K562 (cell line): ENCODE results near the gene GALP. TPM values are rescaled to one million over a fixed set of nuclear protein-coding genes. Genes with fewer than 3 reads are reported as not detected.

Experiments
- BMI1 ChIP-seq: fragments of 150-350 bp; IDR thresholded peaks from 2 replicates; pipeline ENCODE4 v1.6.1; 2014; ENCODE audit warnings: low read length
- CBFA2T3 ChIP-seq: fragments of 450-650 bp; IDR thresholded peaks from 2 replicates; pipeline ENCODE4 v1.6.1; 2017
- CBFB ChIP-seq: sonication (generic); formaldehyde crosslinking; IDR thresholded peaks from 2 replicates; pipeline ENCODE4 v1.4.0; 2020; ENCODE audit warnings: mild to moderate bottlenecking, missing genetic modification reagents
- CEBPG ChIP-seq, 3 experiments: fragments of 200-800 bp in 1 of 3; sonication (Bioruptor generic) in 1 of 3; sonication (generic) in 1 of 3; formaldehyde crosslinking in 1 of 3; IDR thresholded peaks in 2 of 3; conservative IDR thresholded peaks in 1 of 3; 2 replicates each; pipeline versions ENCODE4 v1.6.1 to v1.8.0; 2016 to 2022; ENCODE audit warnings: missing compliant biosample characterization in 2 of 3, missing genetic modification characterization in 2 of 3, mild to moderate bottlenecking in 1 of 3, missing genetic modification reagents in 1 of 3
- CHD4 ChIP-seq: fragments of 200-600 bp; sonication (generic); IDR thresholded peaks from 3 replicates; pipeline ENCODE4 v1.6.1; 2012; ENCODE audit warnings: low read depth, mild to moderate bottlenecking, mixed read lengths, low read length, inconsistent platforms; ENCODE audit not compliant: insufficient read depth, insufficient replicate concordance, poor library complexity, severe bottlenecking
- DPF2 ChIP-seq: fragments of 450-650 bp; IDR thresholded peaks from 2 replicates; pipeline ENCODE4 v1.6.1; 2016
- EHMT2 ChIP-seq: fragments of 450-650 bp; IDR thresholded peaks from 2 replicates; pipeline ENCODE4 v1.6.1; 2018; ENCODE audit warnings: antibody characterized with exemption
- NR2C2 ChIP-seq, 2 experiments: fragments of 200-800 bp in 1 of 2; sonication (Bioruptor generic) in 1 of 2; sonication (generic) in 1 of 2; formaldehyde crosslinking in 1 of 2; IDR thresholded peaks; 2 replicates each; pipeline versions ENCODE4 v1.6.1 to v1.8.0; 2016 to 2022; ENCODE audit warnings: mild to moderate bottlenecking in 1 of 2, missing compliant biosample characterization in 1 of 2, missing genetic modification characterization in 1 of 2, missing genetic modification reagents in 1 of 2
- SMARCA5 ChIP-seq: fragments of 450-650 bp; IDR thresholded peaks from 2 replicates; pipeline ENCODE4 v1.6.1; 2016
- SOX6 ChIP-seq: fragments of 450-650 bp; IDR thresholded peaks from 2 replicates; pipeline ENCODE4 v1.6.1; 2014; ENCODE audit warnings: mild to moderate bottlenecking
- ZNF23 ChIP-seq: fragments of 250-450 bp; sonication (Bioruptor Pico); IDR thresholded peaks from 2 replicates; pipeline ENCODE4 v1.4.0; 2020; ENCODE audit warnings: mild to moderate bottlenecking
- ZNF3 ChIP-seq: fragments of 250-450 bp; sonication (Bioruptor Pico); IDR thresholded peaks from 2 replicates; pipeline ENCODE4 v1.5.0; 2021; ENCODE audit warnings: mild to moderate bottlenecking, moderate library complexity
- ZNF778 ChIP-seq: fragments of 450-650 bp; formaldehyde crosslinking; IDR thresholded peaks from 2 replicates; pipeline ENCODE4 v1.4.0; 2020; ENCODE audit warnings: mild to moderate bottlenecking, moderate library complexity
- polyA plus RNA-seq, 8 experiments: library from polyadenylated mRNA; depleted of rRNA in 4 of 8; stranded (reverse) in 5 of 8; unstranded in 3 of 8; fragments of >200 nt; fragmentation: Nextera tagmentation in 2 of 8; fragmentation: Illumina TruSeq in 1 of 8; extraction: Ambion mirVana in 2 of 8; extraction: Trizol in 1 of 8; gene quantifications; 2 replicates each; pipeline versions ENCODE4 v1.2.1 to v1.2.3, GENCODE V29; 2011 to 2014; ENCODE audit warnings: inconsistent platforms in 1 of 8, missing spikeins in 1 of 8
- total RNA-seq, 7 experiments: library from RNA; depleted of rRNA in 6 of 7; stranded (reverse); fragments of >200 nt in 6 of 7; fragmentation: Illumina TruSeq in 2 of 7; extraction: Trizol in 2 of 7; gene quantifications; 2 replicates each; pipeline versions ENCODE4 v1.2.1 to v1.2.3, GENCODE V29; 2011 to 2021; ENCODE audit warnings: low replicate concordance in 1 of 7
- TF ChIP-seq, protein P1 (sequence below): fragments of 450-650 bp; IDR thresholded peaks from 2 replicates; pipeline ENCODE4 v1.7.0; 2016; ENCODE audit warnings: borderline replicate concordance
- TF ChIP-seq, protein P2 (sequence below): fragments of 250-450 bp; sonication (Bioruptor Pico); IDR thresholded peaks from 2 replicates; pipeline ENCODE4 v1.4.0; 2020; ENCODE audit warnings: mild to moderate bottlenecking, moderate library complexity
- TF ChIP-seq, protein P3 (sequence below), 2 experiments: fragments of 450-650 bp; formaldehyde crosslinking in 1 of 2; IDR thresholded peaks; 2 replicates each; pipeline versions ENCODE4 v1.4.0 to v1.6.1; 2014 to 2020; ENCODE audit warnings: mild to moderate bottlenecking in 2 of 2, borderline replicate concordance in 1 of 2, low read depth in 1 of 2

The GALP gene
- total and polyA plus RNA-seq, 9 of the 15 experiments (the other 6 are each of a cell fraction or from before 2014, with no cell fraction given) = not detected

DNA sequence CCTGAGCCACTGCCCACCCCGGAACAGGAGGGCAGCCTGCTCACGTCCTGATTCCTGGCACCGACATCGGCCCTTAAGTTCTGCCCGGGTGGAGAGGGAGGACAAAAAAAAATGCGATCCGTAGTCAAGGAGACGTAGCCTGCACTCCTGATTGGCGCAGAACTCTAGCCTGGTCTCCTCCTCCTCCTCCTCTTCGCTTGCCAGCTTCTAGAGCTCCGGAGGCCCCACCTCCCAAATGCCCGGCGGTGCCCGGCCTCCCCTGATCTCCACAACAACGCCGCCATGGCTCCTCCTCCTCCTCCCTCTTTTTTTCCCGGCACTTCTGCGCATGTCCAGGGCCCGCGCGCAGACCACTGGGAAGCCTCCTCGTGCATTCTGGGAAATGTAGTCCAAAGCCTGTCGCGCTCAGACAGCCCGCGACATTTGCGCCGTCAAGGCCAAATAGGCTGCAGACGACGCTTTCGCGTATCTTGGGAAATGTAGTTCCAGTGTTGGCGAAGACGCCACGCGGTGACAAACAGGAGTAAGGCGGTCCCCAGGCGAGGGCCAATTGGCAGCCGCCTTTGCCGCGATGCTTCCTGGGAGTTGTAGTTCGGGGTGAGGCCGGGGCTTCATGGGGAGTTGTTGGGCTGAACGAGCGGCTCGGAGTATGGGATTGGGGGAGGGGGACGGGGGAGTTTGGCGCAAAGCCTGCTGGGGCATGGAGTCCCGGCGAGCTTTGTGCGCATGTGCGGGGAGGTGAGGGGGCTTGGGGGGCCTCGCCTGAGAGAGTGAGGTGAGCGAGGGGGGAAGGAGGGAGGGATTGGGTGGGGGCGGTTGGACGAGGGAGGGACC, 35.0 kb upstream of the GALP start, which contains the start of gene ZNF444 (continued):
- no peak for TF ChIP-seq EHMT2
- no peak for TF ChIP-seq SOX6
- no peak for TF ChIP-seq CEBPG (CRISPR knock-in tag; IDR thresholded peaks at IDR 0.05)
- TF ChIP-seq CEBPG (tag; conservative IDR thresholded peaks at IDR 0.05 in 1 of 2, IDR thresholded peaks at IDR 0.05 in 1 of 2) = no peak
- TF ChIP-seq, protein P1, sequence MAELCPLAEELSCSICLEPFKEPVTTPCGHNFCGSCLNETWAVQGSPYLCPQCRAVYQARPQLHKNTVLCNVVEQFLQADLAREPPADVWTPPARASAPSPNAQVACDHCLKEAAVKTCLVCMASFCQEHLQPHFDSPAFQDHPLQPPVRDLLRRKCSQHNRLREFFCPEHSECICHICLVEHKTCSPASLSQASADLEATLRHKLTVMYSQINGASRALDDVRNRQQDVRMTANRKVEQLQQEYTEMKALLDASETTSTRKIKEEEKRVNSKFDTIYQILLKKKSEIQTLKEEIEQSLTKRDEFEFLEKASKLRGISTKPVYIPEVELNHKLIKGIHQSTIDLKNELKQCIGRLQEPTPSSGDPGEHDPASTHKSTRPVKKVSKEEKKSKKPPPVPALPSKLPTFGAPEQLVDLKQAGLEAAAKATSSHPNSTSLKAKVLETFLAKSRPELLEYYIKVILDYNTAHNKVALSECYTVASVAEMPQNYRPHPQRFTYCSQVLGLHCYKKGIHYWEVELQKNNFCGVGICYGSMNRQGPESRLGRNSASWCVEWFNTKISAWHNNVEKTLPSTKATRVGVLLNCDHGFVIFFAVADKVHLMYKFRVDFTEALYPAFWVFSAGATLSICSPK = no peak
- TF ChIP-seq, protein P2, sequence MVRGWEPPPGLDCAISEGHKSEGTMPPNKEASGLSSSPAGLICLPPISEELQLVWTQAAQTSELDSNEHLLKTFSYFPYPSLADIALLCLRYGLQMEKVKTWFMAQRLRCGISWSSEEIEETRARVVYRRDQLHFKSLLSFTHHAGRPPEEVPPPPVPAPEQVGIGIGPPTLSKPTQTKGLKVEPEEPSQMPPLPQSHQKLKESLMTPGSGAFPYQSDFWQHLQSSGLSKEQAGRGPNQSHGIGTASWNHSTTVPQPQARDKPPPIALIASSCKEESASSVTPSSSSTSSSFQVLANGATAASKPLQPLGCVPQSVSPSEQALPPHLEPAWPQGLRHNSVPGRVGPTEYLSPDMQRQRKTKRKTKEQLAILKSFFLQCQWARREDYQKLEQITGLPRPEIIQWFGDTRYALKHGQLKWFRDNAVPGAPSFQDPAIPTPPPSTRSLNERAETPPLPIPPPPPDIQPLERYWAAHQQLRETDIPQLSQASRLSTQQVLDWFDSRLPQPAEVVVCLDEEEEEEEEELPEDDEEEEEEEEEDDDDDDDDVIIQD (CRISPR knock-in tag) = no peak
- TF ChIP-seq, protein P3, sequence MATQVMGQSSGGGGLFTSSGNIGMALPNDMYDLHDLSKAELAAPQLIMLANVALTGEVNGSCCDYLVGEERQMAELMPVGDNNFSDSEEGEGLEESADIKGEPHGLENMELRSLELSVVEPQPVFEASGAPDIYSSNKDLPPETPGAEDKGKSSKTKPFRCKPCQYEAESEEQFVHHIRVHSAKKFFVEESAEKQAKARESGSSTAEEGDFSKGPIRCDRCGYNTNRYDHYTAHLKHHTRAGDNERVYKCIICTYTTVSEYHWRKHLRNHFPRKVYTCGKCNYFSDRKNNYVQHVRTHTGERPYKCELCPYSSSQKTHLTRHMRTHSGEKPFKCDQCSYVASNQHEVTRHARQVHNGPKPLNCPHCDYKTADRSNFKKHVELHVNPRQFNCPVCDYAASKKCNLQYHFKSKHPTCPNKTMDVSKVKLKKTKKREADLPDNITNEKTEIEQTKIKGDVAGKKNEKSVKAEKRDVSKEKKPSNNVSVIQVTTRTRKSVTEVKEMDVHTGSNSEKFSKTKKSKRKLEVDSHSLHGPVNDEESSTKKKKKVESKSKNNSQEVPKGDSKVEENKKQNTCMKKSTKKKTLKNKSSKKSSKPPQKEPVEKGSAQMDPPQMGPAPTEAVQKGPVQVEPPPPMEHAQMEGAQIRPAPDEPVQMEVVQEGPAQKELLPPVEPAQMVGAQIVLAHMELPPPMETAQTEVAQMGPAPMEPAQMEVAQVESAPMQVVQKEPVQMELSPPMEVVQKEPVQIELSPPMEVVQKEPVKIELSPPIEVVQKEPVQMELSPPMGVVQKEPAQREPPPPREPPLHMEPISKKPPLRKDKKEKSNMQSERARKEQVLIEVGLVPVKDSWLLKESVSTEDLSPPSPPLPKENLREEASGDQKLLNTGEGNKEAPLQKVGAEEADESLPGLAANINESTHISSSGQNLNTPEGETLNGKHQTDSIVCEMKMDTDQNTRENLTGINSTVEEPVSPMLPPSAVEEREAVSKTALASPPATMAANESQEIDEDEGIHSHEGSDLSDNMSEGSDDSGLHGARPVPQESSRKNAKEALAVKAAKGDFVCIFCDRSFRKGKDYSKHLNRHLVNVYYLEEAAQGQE (IDR thresholded peaks at IDR 0.05; ENCODE audit: borderline replicate concordance) = peak; percentile 39
- TF ChIP-seq, protein P3 (CRISPR knock-in tag; IDR thresholded peaks at IDR 0.05; ENCODE audit: low read depth) = peak; percentile 68; the same call in 1 of the 2 replicates
- TF ChIP-seq DPF2 = no peak
- TF ChIP-seq CHD4 = no peak
- no peak for TF ChIP-seq ZNF778 (CRISPR knock-in tag)
- TF ChIP-seq ZNF3 = no peak
- TF ChIP-seq CBFB (CRISPR knock-in tag) = no peak
- TF ChIP-seq CBFA2T3 = no peak
- TF ChIP-seq ZNF23 (CRISPR knock-in tag) = no peak
- TF ChIP-seq NR2C2 (CRISPR knock-in tag; IDR thresholded peaks at IDR 0.05) = peak; percentile 82
- peak; percentile 92 for TF ChIP-seq NR2C2 (tag; IDR thresholded peaks at IDR 0.05)
- no peak for TF ChIP-seq BMI1
- no peak for TF ChIP-seq SMARCA5
